IMR-90 (cell line): ENCODE data around the gene TIPIN. TPM values are rescaled to one million over a fixed set of nuclear protein-coding genes. Genes with fewer than 3 reads are reported as not detected.

ENCODE experiments used
- ATAC-seq: fragments of 200-7000 bp; cut with Tn5 transposase; 2 replicates; pipeline ENCODE4 v1.9.1; 2020; ENCODE audit warnings: low read depth, mild to moderate bottlenecking, moderate library complexity
- BruUV-seq: library from RNA; stranded (reverse); fragments of 400-500 nt; replicated peaks from 2 replicates; lab custom pipeline; 2021; lab: Mats Ljungman, UMichigan
- CTCF ChIA-PET: fragments of 300-600 bp; formaldehyde crosslinking; extraction: SDS; loops from one replicate; lab custom pipeline; 2021; ENCODE audit warnings: antibody characterized with exemption; lab: Yijun Ruan, JAX
- POLR2A ChIA-PET: fragments of 300-600 bp; sonication (Branson Sonifier 250); formaldehyde crosslinking; loops from one replicate; lab custom pipeline; 2022; ENCODE audit warnings: antibody characterized with exemption; ENCODE audit not compliant: unreplicated experiment; lab: Charles Lee
- DNase-seq: peaks from one replicate; pipeline ENCODE4 v3.0.0; 2013
- H2AFZ ChIP-seq: replicated peaks from 2 replicates; pipeline ENCODE3; 2013; ENCODE audit warnings: low read length, mild to moderate bottlenecking; ENCODE audit not compliant: poor library complexity
- H2AK5ac ChIP-seq: 2 replicates; pipeline ENCODE4 v1.6.1; 2013; ENCODE audit warnings: low read depth, low read length, inconsistent platforms
- H2AK9ac ChIP-seq: replicated peaks from 2 replicates; pipeline ENCODE3; 2013; ENCODE audit warnings: mild to moderate bottlenecking, low read depth, low read length, moderate library complexity; ENCODE audit not compliant: poor library complexity
- H2BK120ac ChIP-seq: 2 replicates; pipeline ENCODE4 v1.6.1; 2013; ENCODE audit warnings: low read depth, low read length, inconsistent platforms
- H2BK15ac ChIP-seq: 3 replicates; pipeline ENCODE4 v1.6.1; 2013; ENCODE audit warnings: low read depth, low read length, inconsistent platforms
- H2BK20ac ChIP-seq: 2 replicates; pipeline ENCODE4 v1.6.1; 2013; ENCODE audit warnings: low read depth, mild to moderate bottlenecking, inconsistent platforms, low read length, moderate library complexity
- H2BK5ac ChIP-seq: 2 replicates; pipeline ENCODE4 v1.6.1; 2013; ENCODE audit warnings: mild to moderate bottlenecking, low read depth, low read length, inconsistent platforms; ENCODE audit not compliant: poor library complexity, severe bottlenecking
- H3K14ac ChIP-seq: replicated peaks from 2 replicates; pipeline ENCODE4 v1.6.1; 2013; ENCODE audit warnings: low read depth, low read length, inconsistent platforms
- H3K18ac ChIP-seq: 2 replicates; pipeline ENCODE4 v1.6.1; 2013; ENCODE audit warnings: low read depth, low read length, control low read depth
- H3K23ac ChIP-seq: 2 replicates; pipeline ENCODE4 v1.6.1; 2013; ENCODE audit warnings: low read depth, low read length, inconsistent platforms
- H3K27ac ChIP-seq: 2 replicates; pipeline ENCODE4 v1.5.1; 2013; ENCODE audit warnings: mild to moderate bottlenecking, control low read depth, low read length; ENCODE audit not compliant: insufficient read depth
- H3K27me3 ChIP-seq: 2 replicates; pipeline ENCODE4 v1.6.1; 2013; ENCODE audit warnings: low read length; ENCODE audit not compliant: control insufficient read depth, insufficient read depth
- H3K36me3 ChIP-seq: 2 replicates; pipeline ENCODE4 v1.6.1; 2013; ENCODE audit warnings: low read length, mixed read lengths; ENCODE audit not compliant: control insufficient read depth, insufficient read depth
- H3K4ac ChIP-seq: 2 replicates; pipeline ENCODE4 v1.6.1; 2013; ENCODE audit warnings: low read depth, low read length, inconsistent platforms
- H3K4me1 ChIP-seq: 2 replicates; pipeline ENCODE4 v1.6.1; 2013; ENCODE audit warnings: low read length, mixed read lengths; ENCODE audit not compliant: control insufficient read depth, insufficient read depth
- H3K4me2 ChIP-seq: 2 replicates; pipeline ENCODE4 v1.6.1; 2013; ENCODE audit warnings: low read depth, mild to moderate bottlenecking, control low read depth, low read length, moderate library complexity
- H3K4me3 ChIP-seq: 2 replicates; pipeline ENCODE4 v1.5.1; 2013; ENCODE audit warnings: low read depth, mild to moderate bottlenecking, control low read depth, low read length, moderate library complexity; ENCODE audit not compliant: insufficient read depth
- H3K56ac ChIP-seq: 2 replicates; pipeline ENCODE4 v1.6.1; 2013; ENCODE audit warnings: low read length, inconsistent platforms; ENCODE audit not compliant: insufficient read depth; ENCODE audit errors: extremely low read depth
- H3K79me1 ChIP-seq, 2 experiments: 2 replicates each; pipeline ENCODE4 v1.6.1; 2013; ENCODE audit warnings: low read length in 2 of 2, inconsistent platforms in 1 of 2, low read depth in 1 of 2
- H3K9ac ChIP-seq: 2 replicates; pipeline ENCODE4 v1.6.1; 2013; ENCODE audit warnings: low read depth, low read length, control low read depth
- H3K9me1 ChIP-seq: 2 replicates; pipeline ENCODE4 v1.6.1; 2013; ENCODE audit warnings: low read length, inconsistent platforms; ENCODE audit not compliant: insufficient read depth
- H3K9me3 ChIP-seq: 2 replicates; pipeline ENCODE4 v1.6.1; 2013; ENCODE audit warnings: low read length; ENCODE audit not compliant: control insufficient read depth, insufficient read depth
- H4K20me1 ChIP-seq: 2 replicates; pipeline ENCODE4 v1.6.1; 2013; ENCODE audit warnings: low read length, inconsistent platforms; ENCODE audit not compliant: insufficient read depth
- H4K5ac ChIP-seq: 2 replicates; pipeline ENCODE4 v1.6.1; 2013; ENCODE audit warnings: mild to moderate bottlenecking, low read depth, low read length, control low read depth
- H4K8ac ChIP-seq, 2 experiments: 2 replicates each; pipeline ENCODE4 v1.6.1; 2013; ENCODE audit warnings: low read depth in 2 of 2, low read length in 2 of 2, control low read depth in 1 of 2, inconsistent platforms in 1 of 2
- H4K91ac ChIP-seq: 2 replicates; pipeline ENCODE4 v1.6.1; 2013; ENCODE audit warnings: low read depth, low read length, inconsistent platforms; ENCODE audit not compliant: insufficient read depth
- BHLHE40 ChIP-seq: fragments of 150-350 bp; IDR thresholded peaks from 2 replicates; pipeline ENCODE4 v1.6.1; 2016; ENCODE audit warnings: mild to moderate bottlenecking, low read depth, low read length
- CHD1 ChIP-seq: IDR thresholded peaks from 2 replicates; pipeline ENCODE4 v1.6.1; 2012; ENCODE audit warnings: low read depth, low read length, improper control_type of control experiment
- FOS ChIP-seq: fragments of 150-350 bp; IDR thresholded peaks from 2 replicates; pipeline ENCODE4 v1.6.1; 2016; ENCODE audit warnings: low read depth, low read length
- MAFK ChIP-seq: IDR thresholded peaks from 2 replicates; pipeline ENCODE4 v1.6.1; 2012; ENCODE audit warnings: low read depth, low read length, improper control_type of control experiment
- MAZ ChIP-seq: IDR thresholded peaks from 2 replicates; pipeline ENCODE4 v1.6.1; 2012; ENCODE audit warnings: low read depth, mild to moderate bottlenecking, low read length, improper control_type of control experiment, moderate library complexity, borderline replicate concordance
- MXI1 ChIP-seq: IDR thresholded peaks from 2 replicates; pipeline ENCODE4 v1.6.1; 2012; ENCODE audit warnings: low read depth, mild to moderate bottlenecking, low read length, moderate library complexity, borderline replicate concordance
- NFE2L2 ChIP-seq: fragments of 150-350 bp; IDR thresholded peaks from 2 replicates; pipeline ENCODE4 v1.6.1; 2016; ENCODE audit warnings: low read depth, mild to moderate bottlenecking, low read length
- POLR2A ChIP-seq: IDR thresholded peaks from 2 replicates; pipeline ENCODE4 v1.6.1; 2012; ENCODE audit warnings: mild to moderate bottlenecking, low read depth, low read length
- RCOR1 ChIP-seq: IDR thresholded peaks from 2 replicates; pipeline ENCODE4 v1.6.1; 2012; ENCODE audit warnings: mild to moderate bottlenecking, low read length, improper control_type of control experiment; ENCODE audit not compliant: insufficient replicate concordance
- RFX5 ChIP-seq: IDR thresholded peaks from 2 replicates; pipeline ENCODE4 v1.8.0; 2012; ENCODE audit warnings: low read depth, mild to moderate bottlenecking, low read length, moderate library complexity
- SMC3 ChIP-seq: fragments of 150-350 bp; IDR thresholded peaks from 2 replicates; pipeline ENCODE4 v1.6.1; 2016; ENCODE audit warnings: low read depth, mild to moderate bottlenecking, antibody characterized with exemption, low read length, moderate library complexity
- dilution Hi-C: fragments of 300-500 bp; cut with HindIII; formaldehyde crosslinking; loops from one replicate; pipeline ENCODE4 v1.14.3; 2018; ENCODE audit warnings: low sequenced_read_pairs; ENCODE audit not compliant: unreplicated experiment
- in situ Hi-C: fragments of 300-500 bp; cut with MboI; formaldehyde crosslinking; loops from 3 replicates; pipeline ENCODE4 v1.14.3; 2019; ENCODE audit warnings: low sequenced_read_pairs, inconsistent platforms, mixed read lengths
- intact Hi-C: fragments of 100-400 bp; cut with micrococcal nuclease; formaldehyde crosslinking; loops from 2 replicates; pipeline ENCODE4 v1.10.0; 2022
- polyA plus RNA-seq, 3 experiments: library from polyadenylated mRNA; depleted of rRNA; stranded (reverse); fragments of >200 nt; gene quantifications; 2 replicates each; pipeline ENCODE4 v1.2.3, GENCODE V29; 2012; ENCODE audit warnings: low replicate concordance in 1 of 3
- total RNA-seq: library from RNA; depleted of rRNA; stranded (reverse); fragments of >200 nt; gene quantifications from 2 replicates; pipeline ENCODE4 v1.2.3, GENCODE V29; 2012
- TF ChIP-seq, protein P1 (sequence below): fragments of 150-350 bp; IDR thresholded peaks from 2 replicates; pipeline ENCODE4 v1.6.1; 2017; ENCODE audit warnings: mild to moderate bottlenecking, antibody characterized with exemption, low read length, low read depth
- TF ChIP-seq, protein P2 (sequence below): fragments of 150-350 bp; IDR thresholded peaks from 2 replicates; pipeline ENCODE4 v1.6.1; 2016; ENCODE audit warnings: low read depth, mild to moderate bottlenecking, low read length, moderate library complexity, borderline replicate concordance

TIPIN gene
- total and polyA plus RNA-seq, 2 of the 4 experiments (the other 2 are of a cell fraction): 6.3 to 7.3 TPM

DNA sequence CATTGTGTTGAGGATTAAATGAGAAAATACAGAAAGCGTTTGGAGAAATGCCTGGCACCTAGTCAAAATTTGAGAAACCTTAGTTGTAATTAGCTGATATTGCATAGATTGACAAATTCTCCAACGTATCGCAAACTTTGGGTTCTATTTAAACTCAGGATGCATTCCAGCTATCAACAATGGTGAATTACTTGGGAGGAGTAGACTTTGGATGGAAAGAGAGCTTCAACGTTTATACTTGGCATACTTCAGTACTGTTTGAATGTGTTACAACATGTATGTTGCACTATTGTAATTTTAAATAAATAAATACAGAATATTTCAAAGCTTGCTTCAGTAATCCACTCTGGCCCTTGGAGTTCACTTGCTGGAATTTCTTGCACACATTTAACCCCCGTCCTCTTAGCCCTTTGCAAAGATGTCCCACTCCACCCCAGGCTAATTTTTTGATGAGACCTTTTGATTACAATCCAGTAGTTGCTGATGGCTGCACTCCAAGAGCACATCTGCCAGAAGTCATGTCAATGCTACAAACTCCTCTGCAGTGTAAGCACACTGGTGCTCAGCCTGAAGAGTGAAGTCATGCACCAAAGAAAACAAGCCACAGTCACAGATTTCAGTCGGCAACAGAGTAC is 67.8 kb downstream of the TIPIN start (continued):
- no peak for TF ChIP-seq BHLHE40

DNA sequence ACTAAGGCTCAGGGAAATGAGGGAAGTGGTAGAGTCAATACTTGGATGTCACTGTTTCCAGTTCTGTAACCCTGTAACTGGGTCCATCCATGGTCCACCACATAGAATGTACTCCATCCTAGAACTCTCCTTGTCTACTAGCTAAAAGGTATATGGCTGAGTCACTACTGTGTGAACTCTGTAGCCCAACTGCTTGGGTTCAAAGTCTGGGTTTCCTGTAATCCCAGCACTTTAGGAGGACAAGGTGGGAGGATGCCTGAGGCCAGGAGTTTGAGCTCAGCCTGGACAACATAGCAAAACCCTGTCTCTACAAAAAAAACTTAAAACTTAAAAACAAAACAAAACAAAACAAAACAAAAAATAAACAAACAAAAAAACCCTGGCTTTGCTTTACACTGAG is 68.4 kb downstream of the TIPIN start:
- ATAC-seq (no peak), DNase-seq (no peak)
- Histone ChIP-seq H2AFZ (no peak overlapping the region), H2BK20ac (no peak overlapping the region), H4K20me1 (no peaks in the 10 kb centered on the region), H3K9ac (no peak overlapping the region), H3K4me1 (peaks cover 5% of the 10 kb centered on the region; the same call in 1 of the 2 replicates), H2BK15ac (no peak overlapping the region), H2AK5ac (no peak overlapping the region), H4K91ac (no peak overlapping the region), H3K4ac (no peak overlapping the region), H3K4me2 (no peak overlapping the region), H3K56ac (no peak overlapping the region), H3K27ac (no peak overlapping the region), H2BK120ac (no peak overlapping the region), H3K23ac (no peak overlapping the region), H2AK9ac (no peak overlapping the region), H4K5ac (no peak overlapping the region), H3K27me3 (peaks cover 3% of the 10 kb centered on the region), H3K4me3 (no peak overlapping the region), H3K79me1 (peaks cover 0 to 6% of the 10 kb centered on the region in 2 experiments; a peak in 1 of 4 replicates), H3K9me3 (no peaks in the 10 kb centered on the region), H4K8ac (no peak overlapping the region), H3K18ac (no peak overlapping the region), H3K9me1 (no peaks in the 10 kb centered on the region), H3K36me3 (no peaks in the 10 kb centered on the region), H3K14ac (no peak overlapping the region), H2BK5ac (no peak overlapping the region)
- POLR2A ChIA-PET: no interaction called here
- in situ Hi-C loops (loop anchor here (5.0 to 25.0 kb wide), 2 partner anchors 306 to 676 kb away; partner anchors contain the start of genes INTS14 and SLC24A1), intact Hi-C loops (loop anchor here (2.0 to 10.0 kb wide), 2 partner anchors 371 to 653 kb away; no protein-coding TSS in a partner anchor), dilution Hi-C loops (no loop called here)
- CTCF ChIA-PET: interaction anchor here (0.6 to 1.0 kb wide), 2 partner anchors 28 to 230 kb away, joined by 3 read pairs; no protein-coding TSS in a partner anchor
- no TSS peak for BruUV-seq
- TF ChIP-seq POLR2A (no peak), NFE2L2 (no peak), CHD1 (no peak), BHLHE40 (no peak), RFX5 (no peak), RCOR1 (no peak), FOS (no peak), MAFK (no peak), SMC3 (no peak), MAZ (no peak), MXI1 (no peak)
- TF ChIP-seq, protein P1, sequence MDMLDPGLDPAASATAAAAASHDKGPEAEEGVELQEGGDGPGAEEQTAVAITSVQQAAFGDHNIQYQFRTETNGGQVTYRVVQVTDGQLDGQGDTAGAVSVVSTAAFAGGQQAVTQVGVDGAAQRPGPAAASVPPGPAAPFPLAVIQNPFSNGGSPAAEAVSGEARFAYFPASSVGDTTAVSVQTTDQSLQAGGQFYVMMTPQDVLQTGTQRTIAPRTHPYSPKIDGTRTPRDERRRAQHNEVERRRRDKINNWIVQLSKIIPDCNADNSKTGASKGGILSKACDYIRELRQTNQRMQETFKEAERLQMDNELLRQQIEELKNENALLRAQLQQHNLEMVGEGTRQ: no peak
- TF ChIP-seq, protein P2, sequence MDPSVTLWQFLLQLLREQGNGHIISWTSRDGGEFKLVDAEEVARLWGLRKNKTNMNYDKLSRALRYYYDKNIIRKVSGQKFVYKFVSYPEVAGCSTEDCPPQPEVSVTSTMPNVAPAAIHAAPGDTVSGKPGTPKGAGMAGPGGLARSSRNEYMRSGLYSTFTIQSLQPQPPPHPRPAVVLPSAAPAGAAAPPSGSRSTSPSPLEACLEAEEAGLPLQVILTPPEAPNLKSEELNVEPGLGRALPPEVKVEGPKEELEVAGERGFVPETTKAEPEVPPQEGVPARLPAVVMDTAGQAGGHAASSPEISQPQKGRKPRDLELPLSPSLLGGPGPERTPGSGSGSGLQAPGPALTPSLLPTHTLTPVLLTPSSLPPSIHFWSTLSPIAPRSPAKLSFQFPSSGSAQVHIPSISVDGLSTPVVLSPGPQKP: no peak
